Large intestine (tissue), 3 donors: ENCODE data around the gene ALDH2. TPM values are rescaled to one million over a fixed set of nuclear protein-coding genes. Genes with fewer than 3 reads are reported as not detected.

Experiments used
- DNase-seq, 2 donors: peaks; one replicate each; pipeline versions ENCODE4 v3.0.0 to v3.0.0-alpha.2; 2013
- H3K27ac ChIP-seq: one replicate; pipeline ENCODE4 v1.5.1; 2013; ENCODE audit warnings: low read length
- H3K27me3 ChIP-seq: 2 replicates; pipeline ENCODE4 v1.6.1; 2013; ENCODE audit warnings: low read length; ENCODE audit not compliant: control insufficient read depth, insufficient read depth
- H3K36me3 ChIP-seq: 2 replicates; pipeline ENCODE4 v1.6.1; 2013; ENCODE audit warnings: low read length; ENCODE audit not compliant: control insufficient read depth, insufficient read depth
- H3K4me1 ChIP-seq: one replicate; pipeline ENCODE4 v1.6.1; 2013; ENCODE audit warnings: low read length; ENCODE audit not compliant: control insufficient read depth, insufficient read depth
- H3K4me3 ChIP-seq: one replicate; pipeline ENCODE4 v1.5.1; 2013; ENCODE audit warnings: low read length
- H3K9me3 ChIP-seq: one replicate; pipeline ENCODE4 v1.6.1; 2013; ENCODE audit warnings: mild to moderate bottlenecking, low read depth, low read length, moderate library complexity; ENCODE audit not compliant: control insufficient read depth
- WGBS: methylation state at CpG from one replicate; pipeline ENCODE4 v1.1.5; 2013; ENCODE audit warnings: low lambda C conversion rate; ENCODE audit not compliant: insufficient coverage; 5-methylcytosine and 5-hydroxymethylcytosine counted together
- polyA plus RNA-seq: library from polyadenylated mRNA; unstranded; fragments of 120-200 nt; gene quantifications from one replicate; pipeline ENCODE4 v1.2.1, GENCODE V29; 2013

ALDH2 gene
- polyA plus RNA-seq, 1 donor, result 100 TPM

DNA sequence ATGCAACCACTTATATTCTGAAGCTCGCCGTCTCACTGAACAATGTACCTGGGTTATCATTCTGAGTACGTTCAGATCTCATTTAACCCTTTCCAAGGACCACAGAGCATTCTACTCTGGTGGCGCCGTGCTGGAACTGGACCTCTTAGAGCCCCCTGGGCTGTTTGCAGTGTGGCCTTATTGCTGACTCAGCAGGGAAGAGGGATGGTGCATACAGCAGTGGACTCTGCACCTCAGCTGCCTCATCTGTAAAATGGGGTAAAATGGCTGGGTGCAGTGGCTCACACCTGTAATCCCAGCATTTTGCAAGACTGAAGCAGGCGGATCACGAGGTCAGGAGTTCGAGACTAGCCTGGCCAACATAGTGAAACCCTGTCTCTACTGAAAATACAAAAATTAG is 2.9 kb downstream of the ALDH2 start:
- WGBS, result no CpG with 5 or more reads among the region's 8 CpGs
- no peak overlapping the region for H3K27ac ChIP-seq
- no peaks in the 10 kb centered on the region for H3K36me3 ChIP-seq
- H3K9me3 ChIP-seq, result no peaks in the 10 kb centered on the region
- no peak for DNase-seq
- H3K27me3 ChIP-seq, result no peaks in the 10 kb centered on the region
- no peak overlapping the region for H3K4me3 ChIP-seq
- H3K4me1 ChIP-seq, result peaks cover 35% of the 10 kb centered on the region

GRCh38 chr12:111773801-111774551 is 7.2 kb downstream of the ALDH2 start:
- Histone ChIP-seq H3K9me3 (no peaks in the 10 kb centered on the region), H3K4me1 (peaks cover 57% of the 10 kb centered on the region), H3K27ac (peak overlapping the region; percentile 91), H3K36me3 (peaks cover 4% of the 10 kb centered on the region), H3K27me3 (no peaks in the 10 kb centered on the region), H3K4me3 (no peak overlapping the region)
- 0% methylated on average over 2 of the region's 17 CpGs for whole genome bisulfite sequencing
- DNase-seq, result peak; percentile 73 to 91

DNA sequence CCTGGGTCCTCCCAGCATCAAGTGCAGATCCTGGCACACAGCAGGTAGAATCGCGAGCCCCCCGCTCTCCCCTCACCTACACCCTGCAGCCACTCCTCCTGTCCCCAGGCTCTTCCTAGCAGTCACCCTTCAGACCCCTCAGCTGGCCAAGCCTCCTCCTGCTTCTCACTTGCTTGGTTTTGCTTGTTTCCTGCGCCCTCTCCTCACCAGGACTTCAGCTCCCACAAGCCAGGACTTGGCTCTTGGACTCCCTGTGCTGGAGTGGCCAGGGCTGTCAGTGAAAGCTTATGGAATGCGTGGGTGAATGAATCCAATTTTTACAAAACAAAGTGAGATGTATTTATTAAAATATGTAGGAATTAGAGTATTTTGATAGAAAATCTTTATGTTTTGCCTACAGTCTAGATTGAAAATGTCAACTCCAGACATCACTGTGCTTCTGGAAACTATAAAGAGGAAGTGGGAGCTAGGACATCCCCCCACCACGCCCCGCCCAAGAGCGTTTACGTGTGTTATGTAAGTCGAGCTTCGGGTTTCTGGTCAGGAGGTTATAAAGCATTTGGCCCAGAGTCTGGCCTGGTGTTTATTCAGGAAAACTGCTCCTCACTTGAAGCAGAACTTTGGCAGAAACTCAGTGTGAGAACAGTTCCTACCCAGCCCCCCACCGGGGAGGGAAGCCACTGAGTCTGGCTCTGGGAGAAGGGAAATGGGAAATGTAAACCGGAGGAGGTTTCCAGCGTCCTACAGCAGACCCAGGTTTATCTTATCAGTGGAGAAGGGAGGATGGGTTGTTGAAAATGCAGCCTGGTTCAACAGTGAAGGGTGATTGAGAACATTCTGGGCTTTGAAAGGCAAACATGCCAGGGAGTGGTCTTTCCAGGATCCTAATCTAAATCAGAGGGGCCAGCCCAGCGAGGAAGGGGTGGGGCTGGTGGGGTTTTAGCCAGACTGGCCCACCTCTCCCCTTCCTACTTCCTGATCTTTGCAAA is 8.8 kb downstream of the ALDH2 start:
- 0% methylated on average over 2 of the region's 15 CpGs for WGBS
- Histone ChIP-seq H3K27ac (peak overlapping the region; percentile 91), H3K36me3 (peaks cover 15% of the 10 kb centered on the region), H3K9me3 (no peaks in the 10 kb centered on the region), H3K27me3 (no peaks in the 10 kb centered on the region), H3K4me1 (peaks cover 56% of the 10 kb centered on the region), H3K4me3 (no peak overlapping the region)
- DNase-seq, result peak; percentile 82 to 86

DNA sequence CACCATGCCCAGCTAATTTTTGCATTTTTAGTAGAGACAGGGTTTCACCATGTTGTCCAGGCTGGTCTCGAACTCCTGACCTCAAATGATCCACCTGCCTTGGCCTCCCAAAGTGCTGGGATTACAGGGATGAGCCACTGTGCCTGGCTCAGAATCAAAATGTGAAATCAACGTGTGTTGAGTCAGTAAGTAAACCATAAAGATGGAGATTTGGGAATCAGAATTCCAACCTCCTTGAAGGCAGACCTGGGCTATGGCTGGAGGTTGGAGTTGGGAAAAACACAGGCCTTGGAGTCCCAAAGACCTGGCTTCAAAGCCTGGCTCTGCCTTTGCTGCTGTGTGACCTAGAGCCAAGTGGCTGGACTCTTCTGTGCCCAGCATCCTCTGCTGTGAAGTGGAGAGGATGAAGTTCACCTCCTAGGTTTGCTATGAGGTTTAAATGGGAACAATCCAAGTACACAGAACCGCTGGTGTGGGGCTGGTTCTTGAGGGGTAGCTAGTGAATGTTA is 10.2 kb downstream of the ALDH2 start:
- Histone ChIP-seq H3K36me3 (peaks cover 28% of the 10 kb centered on the region), H3K4me1 (peaks cover 61% of the 10 kb centered on the region), H3K27me3 (no peaks in the 10 kb centered on the region), H3K4me3 (peak overlapping the region; percentile 12), H3K9me3 (no peaks in the 10 kb centered on the region), H3K27ac (peak overlapping the region; percentile 91)
- WGBS, result 70% methylated on average over 2 of the region's 3 CpGs
- no peak for DNase-seq

- H3K4me3 ChIP-seq, result peak overlapping the region; percentile 12
- no CpG with 5 or more reads among the region's 16 CpGs for WGBS
Measured at GRCh38 chr12:111777345-111778045, 10.8 kb downstream of the ALDH2 start.

GRCh38 chr12:111780166-111780565 is 13.4 kb downstream of the ALDH2 start:
- Histone ChIP-seq H3K27ac (peak overlapping the region; percentile 57), H3K4me1 (peaks cover 38% of the 10 kb centered on the region), H3K9me3 (no peaks in the 10 kb centered on the region), H3K36me3 (peaks cover 61% of the 10 kb centered on the region), H3K27me3 (no peaks in the 10 kb centered on the region), H3K4me3 (no peak overlapping the region)
- DNase-seq, result no peak
- WGBS, result 88% methylated on average over 2 of the region's 10 CpGs

More at GRCh38 chr12:111777345-111778045, 10.8 kb downstream of the ALDH2 start:
- Histone ChIP-seq H3K27me3 (no peaks in the 10 kb centered on the region), H3K27ac (peak overlapping the region; percentile 91), H3K36me3 (peaks cover 34% of the 10 kb centered on the region), H3K9me3 (no peaks in the 10 kb centered on the region), H3K4me1 (peaks cover 61% of the 10 kb centered on the region)
- peak; percentile 87 to 95 for DNase-seq

GRCh38 chr12:111780615-111781014 is 13.9 kb downstream of the ALDH2 start:
- no peaks in the 10 kb centered on the region for H3K9me3 ChIP-seq
- DNase-seq, result peak in 1 of 2 donors; percentile 67
- peaks cover 34% of the 10 kb centered on the region for H3K4me1 ChIP-seq
- no CpG with 5 or more reads among the region's 5 CpGs for WGBS
- peak overlapping the region; percentile 57 for H3K27ac ChIP-seq
- no peaks in the 10 kb centered on the region for H3K27me3 ChIP-seq
- H3K4me3 ChIP-seq, result no peak overlapping the region
- H3K36me3 ChIP-seq, result peaks cover 65% of the 10 kb centered on the region

DNA sequence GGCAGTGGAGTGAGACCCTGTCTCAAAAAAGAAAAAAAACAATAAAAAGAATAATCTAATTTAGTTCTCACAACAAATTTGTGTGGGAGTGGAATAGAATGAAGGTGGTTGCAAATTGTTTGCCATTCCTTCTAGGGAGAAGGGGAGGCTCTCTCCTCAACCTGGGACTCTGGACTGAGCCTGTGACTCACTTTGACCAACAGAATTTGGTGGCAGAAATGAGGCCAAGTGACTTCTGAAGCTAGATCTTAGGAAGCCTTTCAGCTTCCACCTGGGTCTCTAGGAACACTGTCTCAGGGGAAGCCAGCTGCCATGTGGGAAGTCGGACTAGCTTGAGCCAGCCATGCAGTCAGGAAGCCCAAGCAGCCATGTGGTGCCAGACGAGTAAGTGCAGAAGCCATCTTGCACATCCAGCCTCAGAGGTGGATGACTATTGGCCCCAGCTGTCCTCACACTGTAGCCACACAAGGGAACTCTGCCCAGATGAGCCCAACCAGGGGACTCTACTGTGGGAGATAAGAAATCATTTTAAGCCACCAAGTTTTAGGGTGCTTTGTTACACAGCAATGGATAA is 14.4 kb downstream of the ALDH2 start:
- Histone ChIP-seq H3K27me3 (no peaks in the 10 kb centered on the region), H3K36me3 (peaks cover 66% of the 10 kb centered on the region), H3K9me3 (no peaks in the 10 kb centered on the region), H3K4me1 (peaks cover 28% of the 10 kb centered on the region), H3K27ac (peak overlapping the region; percentile 57), H3K4me3 (no peak overlapping the region)
- no CpG with 5 or more reads among the region's 2 CpGs for WGBS
- no peak for DNase-seq

- H3K4me3 ChIP-seq, result no peak overlapping the region
- H3K27ac ChIP-seq, result no peak overlapping the region
- WGBS, result no CpG with 5 or more reads among the region's 17 CpGs
- DNase-seq, result no peak
- peaks cover 73% of the 10 kb centered on the region for H3K36me3 ChIP-seq
- H3K9me3 ChIP-seq, result no peaks in the 10 kb centered on the region
- no peaks in the 10 kb centered on the region for H3K27me3 ChIP-seq
- peaks cover 11% of the 10 kb centered on the region for H3K4me1 ChIP-seq
Measured at GRCh38 chr12:111783046-111783445, 16.3 kb downstream of the ALDH2 start.
